DND-41 (cell line): Measurements from ENCODE around the gene POFUT1.

Source experiments
- EZH2 ChIP-seq: IDR thresholded peaks from 3 replicates; pipeline ENCODE4 v1.6.1; 2012; ENCODE audit warnings: borderline replicate concordance, low read depth, mild to moderate bottlenecking, moderate library complexity, low read length, inconsistent platforms; ENCODE audit not compliant: severe bottlenecking
- TF ChIP-seq, protein P1 (sequence below): IDR thresholded peaks from 2 replicates; pipeline ENCODE4 v1.5.1; 2012; ENCODE audit warnings: borderline replicate concordance, low read length, moderate library complexity, mild to moderate bottlenecking; ENCODE audit not compliant: poor library complexity, severe bottlenecking; ENCODE audit errors: extremely low read depth

DNA sequence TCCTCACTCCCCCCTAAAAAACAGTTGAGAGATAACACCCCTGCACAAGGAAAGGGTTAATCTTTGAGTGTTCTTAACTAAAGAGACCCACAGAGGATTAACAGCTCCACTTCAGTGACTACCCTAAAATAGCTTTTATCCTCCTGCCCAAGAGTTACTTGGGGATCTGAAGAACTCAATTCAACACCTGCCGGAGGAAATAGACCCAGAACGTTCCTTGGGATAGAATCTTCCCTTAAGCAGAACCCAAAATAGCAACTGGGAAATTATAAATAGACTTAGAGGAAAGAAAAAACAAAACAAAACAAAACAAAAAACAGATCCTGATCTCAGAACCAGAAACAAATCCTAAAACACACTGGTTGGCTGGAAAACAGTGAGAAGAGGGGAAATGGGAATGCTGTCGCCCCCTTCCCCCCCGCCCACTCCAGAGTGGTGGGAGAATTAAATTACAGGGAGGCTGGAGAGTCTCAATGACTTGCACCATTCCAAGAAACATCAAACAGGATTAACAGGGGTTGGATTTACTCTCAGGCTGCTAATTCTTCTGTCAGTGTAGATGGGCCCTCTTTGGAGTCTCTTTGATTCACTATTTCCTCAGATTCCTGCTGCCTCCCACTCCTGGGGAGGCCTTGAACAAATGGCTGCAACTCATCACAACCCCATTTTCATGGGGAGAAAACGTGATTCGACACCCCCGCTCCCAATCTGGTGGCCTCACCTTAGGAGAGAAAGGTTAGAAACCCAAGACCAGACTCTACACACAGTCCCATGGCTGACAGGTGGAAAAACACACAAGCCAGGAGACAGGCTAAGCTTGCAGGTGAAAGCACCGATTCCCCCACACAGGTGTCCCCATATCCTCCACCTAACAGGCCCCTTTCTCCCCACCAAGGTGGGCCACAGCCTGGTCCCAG, 1.6 kb upstream of the POFUT1 start:
- TF ChIP-seq, protein P1, sequence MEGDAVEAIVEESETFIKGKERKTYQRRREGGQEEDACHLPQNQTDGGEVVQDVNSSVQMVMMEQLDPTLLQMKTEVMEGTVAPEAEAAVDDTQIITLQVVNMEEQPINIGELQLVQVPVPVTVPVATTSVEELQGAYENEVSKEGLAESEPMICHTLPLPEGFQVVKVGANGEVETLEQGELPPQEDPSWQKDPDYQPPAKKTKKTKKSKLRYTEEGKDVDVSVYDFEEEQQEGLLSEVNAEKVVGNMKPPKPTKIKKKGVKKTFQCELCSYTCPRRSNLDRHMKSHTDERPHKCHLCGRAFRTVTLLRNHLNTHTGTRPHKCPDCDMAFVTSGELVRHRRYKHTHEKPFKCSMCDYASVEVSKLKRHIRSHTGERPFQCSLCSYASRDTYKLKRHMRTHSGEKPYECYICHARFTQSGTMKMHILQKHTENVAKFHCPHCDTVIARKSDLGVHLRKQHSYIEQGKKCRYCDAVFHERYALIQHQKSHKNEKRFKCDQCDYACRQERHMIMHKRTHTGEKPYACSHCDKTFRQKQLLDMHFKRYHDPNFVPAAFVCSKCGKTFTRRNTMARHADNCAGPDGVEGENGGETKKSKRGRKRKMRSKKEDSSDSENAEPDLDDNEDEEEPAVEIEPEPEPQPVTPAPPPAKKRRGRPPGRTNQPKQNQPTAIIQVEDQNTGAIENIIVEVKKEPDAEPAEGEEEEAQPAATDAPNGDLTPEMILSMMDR, result no peak
- TF ChIP-seq EZH2, result no peak
